AG09309 (cell line): ENCODE data around the gene AGBL4.

Experiments
- DNase-seq: peaks from one replicate; pipeline ENCODE4 v3.0.0-alpha.2; 2010; ENCODE audit warnings: low read depth
- H3K4me3 ChIP-seq: 2 replicates; pipeline ENCODE4 v1.5.1; 2011; ENCODE audit warnings: mild to moderate bottlenecking, low read depth, low read length, moderate library complexity; ENCODE audit not compliant: control insufficient read depth
- CTCF ChIP-seq: IDR thresholded peaks from 2 replicates; pipeline ENCODE4 v1.5.1; 2011; ENCODE audit warnings: mild to moderate bottlenecking, low read depth, low read length, inconsistent platforms; ENCODE audit not compliant: insufficient read depth, control insufficient read depth; ENCODE audit errors: missing control alignments

The AGBL4 gene

GRCh38 chr1:49466961-49467360 is 556.8 kb downstream of the AGBL4 start:
- DNase-seq: no peak
- no peak overlapping the region for H3K4me3 ChIP-seq
- TF ChIP-seq CTCF: no peak

GRCh38 chr1:49465486-49466185 is 558.1 kb downstream of the AGBL4 start:
- no peak for TF ChIP-seq CTCF
- DNase-seq: no peak
- no peak overlapping the region for H3K4me3 ChIP-seq

GRCh38 chr1:49448200-49448599 is 575.6 kb downstream of the AGBL4 start:
- H3K4me3 ChIP-seq: no peak overlapping the region
- no peak for TF ChIP-seq CTCF
- DNase-seq: no peak

- TF ChIP-seq CTCF: no peak
- no peak for DNase-seq
- no peak overlapping the region for H3K4me3 ChIP-seq
Measured at GRCh38 chr1:49436865-49437264, 586.9 kb downstream of the AGBL4 start.

GRCh38 chr1:49435291-49435690 is 588.5 kb downstream of the AGBL4 start:
- no peak for DNase-seq
- no peak overlapping the region for H3K4me3 ChIP-seq
- no peak for TF ChIP-seq CTCF

GRCh38 chr1:49424782-49425181 is 599.0 kb downstream of the AGBL4 start:
- no peak for DNase-seq
- no peak overlapping the region for H3K4me3 ChIP-seq
- TF ChIP-seq CTCF: no peak
